Suppressor macrophage treated with lipopolysaccharide for 1 hour (primary cell): ENCODE measurements around the gene EXOSC7.
A peak's percentile ranks its signal among the peaks of the same experiment; 100 is the strongest.

Experiments
- DNase-seq, 3 donors: peaks; one replicate each; pipeline ENCODE4 v3.0.0-alpha.2; 2020 to 2022

The EXOSC7 gene

GRCh38 chr3:45056608-45057301 lies 80.7 kb downstream of the EXOSC7 start:
- peak in 1 of 3 donors; percentile 43 for DNase-seq

GRCh38 chr3:45057557-45057956 lies 81.5 kb downstream of the EXOSC7 start:
- DNase-seq, result no peak

GRCh38 chr3:45059132-45059531 lies 83.1 kb downstream of the EXOSC7 start:
- DNase-seq, result no peak

GRCh38 chr3:45060165-45060892 lies 84.3 kb downstream of the EXOSC7 start:
- no peak for DNase-seq
